Measurements from ENCODE around the gene PPP1R12A. TPM values are rescaled to one million over a fixed set of nuclear protein-coding genes. Genes with fewer than 3 reads are reported as not detected.

Gene PPP1R12A
- polyA plus RNA-seq, 3 donors, result 26.2 to 57.2 (median 33.1) TPM

- Histone ChIP-seq H3K9ac (ENCODE audit: insufficient read depth, low read length, poor library complexity, severe bottlenecking) (no peak overlapping the region), H3K4me1 (ENCODE audit: control insufficient read depth in 1 of 2, insufficient read depth in 2 of 2, low read length in 2 of 2) (no peaks in the 10 kb centered on the region), H3K4me3 (replicated peaks in 1 of 3; ENCODE audit: low read depth in 2 of 3, low read length in 3 of 3) (no peak overlapping the region), H2AFZ (ENCODE audit: insufficient read depth, low read depth, low read length, poor library complexity, severe bottlenecking) (no peak overlapping the region), H3K79me2 (ENCODE audit: insufficient read depth, low read length) (no peaks in the 10 kb centered on the region), H3K4me2 (replicated peaks; ENCODE audit: extremely low read depth, low read length, poor library complexity, severe bottlenecking) (no peak overlapping the region), H3K9me3 (replicated peaks in 1 of 2; ENCODE audit: control insufficient read depth in 1 of 2, insufficient read depth in 1 of 2, low read length in 2 of 2) (no peaks in the 10 kb centered on the region), H4K20me1 (ENCODE audit: insufficient read depth, low read length) (no peaks in the 10 kb centered on the region), H3K27me3 (ENCODE audit: control insufficient read depth in 2 of 2, insufficient read depth in 2 of 2, low read length in 2 of 2) (no peaks in the 10 kb centered on the region), H3K27ac (ENCODE audit: low read depth in 1 of 2, low read length in 2 of 2) (no peak overlapping the region), H3K36me3 (replicated peaks in 1 of 2; ENCODE audit: control insufficient read depth in 1 of 2, insufficient read depth in 2 of 2, low read length in 2 of 2) (no peaks in the 10 kb centered on the region)
- H3K9me3 Mint-ChIP-seq, result peaks cover 0 to 8% (median 4%) of the 10 kb centered on the region in 7 donors
- no peak for DNase-seq
- H3K4me3 Mint-ChIP-seq, result no peak overlapping the region
- H3K4me1 Mint-ChIP-seq, result no peaks in the 10 kb centered on the region
- no peak for TF ChIP-seq CTCF (IDR thresholded peaks at IDR 0.05)
- no peak overlapping the region for H3K27ac Mint-ChIP-seq
- H3K27me3 Mint-ChIP-seq (ENCODE audit: low read depth in 3 of 3), result peaks cover under 1 to 2% (median 1%) of the 10 kb centered on the region in 3 donors
- intact Hi-C loops (cut with micrococcal nuclease), result no loop called here
- no peaks in the 10 kb centered on the region for H3K36me3 Mint-ChIP-seq
Observed at GRCh38 chr12:79747274-79747673, 187.6 kb downstream of the PPP1R12A start.

DNA sequence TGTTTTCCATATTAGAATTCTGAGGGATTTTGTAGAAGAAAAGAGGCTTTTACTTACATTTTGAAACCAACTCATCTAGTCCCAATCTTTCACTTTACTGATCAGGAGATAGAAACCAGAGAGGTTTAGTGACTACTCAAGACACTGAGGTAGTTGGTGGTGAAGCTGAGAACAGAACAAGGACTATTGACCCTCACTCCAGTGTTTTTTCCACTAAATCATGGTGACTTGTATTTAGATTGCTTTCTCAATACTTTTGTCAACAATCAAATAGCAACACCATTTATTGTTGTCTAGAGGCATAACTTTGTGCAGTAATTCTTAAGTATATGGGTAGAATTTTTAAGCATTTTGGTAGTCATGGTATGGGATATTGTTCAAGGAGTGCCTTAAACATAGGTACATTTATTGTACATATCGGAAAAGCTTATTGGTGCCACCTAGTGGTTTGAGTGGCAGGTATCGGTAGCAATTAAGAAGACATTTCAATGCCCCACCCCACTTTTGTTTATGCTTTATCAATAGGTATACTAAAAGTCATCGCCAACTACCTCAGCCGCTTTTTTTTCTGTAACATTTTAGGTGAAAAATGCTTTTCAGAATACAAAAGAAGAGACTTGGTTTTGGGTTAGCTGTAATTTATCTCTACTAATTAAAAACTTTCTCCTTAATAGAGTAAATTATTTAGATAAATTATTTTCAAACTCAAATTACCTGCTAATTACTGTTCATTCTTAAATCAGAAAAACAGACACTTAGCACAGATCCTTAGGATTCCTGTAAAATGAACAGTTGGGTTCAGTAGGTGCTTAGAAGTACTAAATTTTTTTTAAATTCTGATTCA lies 196.8 kb downstream of the PPP1R12A start:
- H3K27me3 ChIP-seq (ENCODE audit: control insufficient read depth in 2 of 2, insufficient read depth in 2 of 2, low read length in 2 of 2), result no peaks in the 10 kb centered on the region
- H3K27ac Mint-ChIP-seq, result no peak overlapping the region
- no peak overlapping the region for H3K27ac ChIP-seq (ENCODE audit: low read depth in 1 of 2, low read length in 2 of 2)
- no peaks in the 10 kb centered on the region for H3K36me3 ChIP-seq (replicated peaks in 1 of 2; ENCODE audit: control insufficient read depth in 1 of 2, insufficient read depth in 2 of 2, low read length in 2 of 2)
- H2AFZ ChIP-seq (ENCODE audit: insufficient read depth, low read depth, low read length, poor library complexity, severe bottlenecking), result no peak overlapping the region
- TF ChIP-seq CTCF (IDR thresholded peaks at IDR 0.05), result peak; percentile 39
- peak in 1 of 3 donors; percentile 9 for DNase-seq
- no peaks in the 10 kb centered on the region for H3K79me2 ChIP-seq (ENCODE audit: insufficient read depth, low read length)
- no CpG with 5 or more reads among the region's 4 CpGs for WGBS (ENCODE audit: insufficient coverage)
- no peaks in the 10 kb centered on the region for H3K9me3 Mint-ChIP-seq
- no peaks in the 10 kb centered on the region for H3K36me3 Mint-ChIP-seq
- no peak overlapping the region for H3K4me3 ChIP-seq (replicated peaks in 1 of 3; ENCODE audit: low read depth in 2 of 3, low read length in 3 of 3)
- intact Hi-C loops (cut with micrococcal nuclease), result no loop called here
- H3K9ac ChIP-seq (ENCODE audit: insufficient read depth, low read length, poor library complexity, severe bottlenecking), result no peak overlapping the region
- no peaks in the 10 kb centered on the region for H3K4me1 Mint-ChIP-seq
- no peak overlapping the region for H3K4me2 ChIP-seq (replicated peaks; ENCODE audit: extremely low read depth, low read length, poor library complexity, severe bottlenecking)
- no peaks in the 10 kb centered on the region for H3K4me1 ChIP-seq (ENCODE audit: control insufficient read depth in 1 of 2, insufficient read depth in 2 of 2, low read length in 2 of 2)
- H3K27me3 Mint-ChIP-seq (ENCODE audit: low read depth in 3 of 3), result peaks cover 3 to 6% (median 4%) of the 10 kb centered on the region in 3 donors
- no peaks in the 10 kb centered on the region for H3K9me3 ChIP-seq (replicated peaks in 1 of 2; ENCODE audit: control insufficient read depth in 1 of 2, insufficient read depth in 1 of 2, low read length in 2 of 2)
- no peak overlapping the region for H3K4me3 Mint-ChIP-seq
- no peaks in the 10 kb centered on the region for H4K20me1 ChIP-seq (ENCODE audit: insufficient read depth, low read length)

Data from CD14-positive monocyte (primary cell).